ENCODE data around the gene VWA1. TPM values are rescaled to one million over a fixed set of nuclear protein-coding genes. Genes with fewer than 3 reads are reported as not detected.
"Not testable (repeated sequence)": the region's sequence is repeated elsewhere in the genome, so short reads cannot be mapped to it uniquely, and the experiment has no call there.

VWA1 gene
- polyA plus RNA-seq, 1 donor (not counting 4 experiments of a cell fraction or from before 2014, with no cell fraction given) = 6.5 TPM

DNA sequence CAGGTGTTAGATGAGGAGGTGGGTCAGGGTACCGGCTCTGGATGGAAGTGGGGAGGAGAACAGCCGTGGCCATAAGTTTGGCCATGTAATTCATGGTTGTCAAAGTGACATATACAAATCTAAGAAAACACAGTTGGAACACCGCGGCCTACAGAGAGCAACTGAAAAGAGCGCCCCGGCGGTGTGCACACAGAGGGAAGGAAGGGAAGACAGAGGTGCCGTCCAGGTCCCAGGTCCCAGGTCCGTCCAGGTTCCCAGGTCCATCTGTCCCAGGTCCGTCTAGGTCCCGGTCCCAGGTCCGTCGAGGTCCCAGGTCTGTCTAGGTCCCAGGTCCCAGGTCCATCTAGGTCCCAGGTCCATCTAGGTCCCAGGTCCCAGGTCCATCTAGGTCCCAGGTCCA, 23.9 kb upstream of the VWA1 start:
- no peak for DNase-seq (ENCODE audit: low read depth, low spot score)
- dilution Hi-C loops (cut with MboI; ENCODE audit: extremely low pct_ligation_motif_present, low sequenced_read_pairs) = no loop called here
- Histone ChIP-seq H3K9me1 (ENCODE audit: control insufficient read depth, extremely low read depth, insufficient read depth, low read length) (no peaks in the 10 kb centered on the region), H3K4me1 (ENCODE audit: control insufficient read depth, extremely low read depth, insufficient read depth, low read length) (peaks cover 8% of the 10 kb centered on the region), H2AFZ (ENCODE audit: control insufficient read depth, low read length) (no peak overlapping the region), H3K4me3 (ENCODE audit: control insufficient read depth in 2 of 3, extremely low read depth in 1 of 3, insufficient read depth in 2 of 3, low read depth in 1 of 3, low read length in 3 of 3) (no peak overlapping the region), H4K20me1 (ENCODE audit: control insufficient read depth, extremely low read depth, insufficient read depth, low read length) (peaks cover 5% of the 10 kb centered on the region), H3K4me2 (ENCODE audit: control insufficient read depth, extremely low read depth, insufficient read depth, low read depth, low read length) (no peak overlapping the region), H3K9ac (ENCODE audit: control insufficient read depth, extremely low read depth, insufficient read depth, low read length) (no peak overlapping the region), H3K79me2 (ENCODE audit: control insufficient read depth, insufficient read depth, low read length) (peaks cover 30% of the 10 kb centered on the region), H3K9me3 (ENCODE audit: control insufficient read depth, low read depth, low read length) (no peaks in the 10 kb centered on the region), H3K27ac (ENCODE audit: control insufficient read depth, insufficient read depth, low read length) (no peak overlapping the region), H3K27me3 (ENCODE audit: control insufficient read depth, extremely low read depth, insufficient read depth, low read length) (no peaks in the 10 kb centered on the region), H3K36me3 (ENCODE audit: control insufficient read depth in 2 of 2, extremely low read depth in 1 of 2, insufficient read depth in 2 of 2, low read length in 2 of 2) (peaks cover 0 to 3% of the 10 kb centered on the region in 2 experiments)
- FAIRE-seq = no peak
- TF ChIP-seq, protein P1, sequence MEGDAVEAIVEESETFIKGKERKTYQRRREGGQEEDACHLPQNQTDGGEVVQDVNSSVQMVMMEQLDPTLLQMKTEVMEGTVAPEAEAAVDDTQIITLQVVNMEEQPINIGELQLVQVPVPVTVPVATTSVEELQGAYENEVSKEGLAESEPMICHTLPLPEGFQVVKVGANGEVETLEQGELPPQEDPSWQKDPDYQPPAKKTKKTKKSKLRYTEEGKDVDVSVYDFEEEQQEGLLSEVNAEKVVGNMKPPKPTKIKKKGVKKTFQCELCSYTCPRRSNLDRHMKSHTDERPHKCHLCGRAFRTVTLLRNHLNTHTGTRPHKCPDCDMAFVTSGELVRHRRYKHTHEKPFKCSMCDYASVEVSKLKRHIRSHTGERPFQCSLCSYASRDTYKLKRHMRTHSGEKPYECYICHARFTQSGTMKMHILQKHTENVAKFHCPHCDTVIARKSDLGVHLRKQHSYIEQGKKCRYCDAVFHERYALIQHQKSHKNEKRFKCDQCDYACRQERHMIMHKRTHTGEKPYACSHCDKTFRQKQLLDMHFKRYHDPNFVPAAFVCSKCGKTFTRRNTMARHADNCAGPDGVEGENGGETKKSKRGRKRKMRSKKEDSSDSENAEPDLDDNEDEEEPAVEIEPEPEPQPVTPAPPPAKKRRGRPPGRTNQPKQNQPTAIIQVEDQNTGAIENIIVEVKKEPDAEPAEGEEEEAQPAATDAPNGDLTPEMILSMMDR (optimal IDR thresholded peaks at IDR 0.05 in 1 of 3, IDR thresholded peaks at IDR 0.05 in 1 of 3, conservative IDR thresholded peaks at IDR 0.05 in 1 of 3; ENCODE audit: extremely low read depth in 1 of 3, insufficient read depth in 2 of 3, low read length in 3 of 3) = no peak
- TF ChIP-seq EZH2 (IDR thresholded peaks at IDR 0.05; ENCODE audit: low read length) = no peak

DNA sequence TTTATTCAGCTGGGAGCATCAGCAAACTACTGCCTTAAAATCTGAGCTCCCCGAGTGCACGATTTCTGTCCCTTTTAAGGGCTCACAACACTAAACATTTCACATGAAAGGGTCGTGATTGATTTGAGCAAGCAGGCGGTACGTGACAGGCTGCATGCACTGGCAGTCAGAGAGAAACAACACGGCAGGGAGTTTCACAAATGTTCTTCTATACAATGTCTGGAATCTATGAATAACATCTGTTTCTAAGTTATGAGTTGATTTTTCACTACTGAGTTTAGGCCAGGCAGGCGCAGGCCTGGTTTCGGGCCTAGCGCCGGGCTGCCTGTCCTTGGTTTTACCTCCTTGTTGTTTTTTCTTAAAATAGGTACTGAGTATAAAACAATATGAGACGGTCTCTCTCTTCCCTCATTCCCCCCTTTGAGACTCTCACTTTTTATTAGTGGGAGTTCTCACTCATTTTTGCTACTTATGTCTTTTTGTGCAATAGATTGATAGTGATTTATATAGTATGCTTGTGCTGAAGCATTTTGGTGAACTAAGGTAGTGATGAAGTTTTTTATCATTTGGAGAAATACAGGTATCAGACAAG, 23.1 kb upstream of the VWA1 start:
- H3K4me3 ChIP-seq (ENCODE audit: control insufficient read depth in 2 of 3, extremely low read depth in 1 of 3, insufficient read depth in 2 of 3, low read depth in 1 of 3, low read length in 3 of 3); H4K20me1 ChIP-seq (ENCODE audit: control insufficient read depth, extremely low read depth, insufficient read depth, low read length); H3K27me3 ChIP-seq (ENCODE audit: control insufficient read depth, extremely low read depth, insufficient read depth, low read length); H3K9me3 ChIP-seq (ENCODE audit: control insufficient read depth, low read depth, low read length); H2AFZ ChIP-seq (ENCODE audit: control insufficient read depth, low read length); H3K9ac ChIP-seq (ENCODE audit: control insufficient read depth, extremely low read depth, insufficient read depth, low read length); FAIRE-seq; H3K27ac ChIP-seq (ENCODE audit: control insufficient read depth, insufficient read depth, low read length); H3K9me1 ChIP-seq (ENCODE audit: control insufficient read depth, extremely low read depth, insufficient read depth, low read length); DNase-seq (ENCODE audit: low read depth, low spot score); dilution Hi-C loops (cut with MboI; ENCODE audit: extremely low pct_ligation_motif_present, low sequenced_read_pairs); H3K36me3 ChIP-seq (ENCODE audit: control insufficient read depth in 2 of 2, extremely low read depth in 1 of 2, insufficient read depth in 2 of 2, low read length in 2 of 2); H3K4me2 ChIP-seq (ENCODE audit: control insufficient read depth, extremely low read depth, insufficient read depth, low read depth, low read length); H3K4me1 ChIP-seq (ENCODE audit: control insufficient read depth, extremely low read depth, insufficient read depth, low read length): not testable (repeated sequence)
- H3K79me2 ChIP-seq (ENCODE audit: control insufficient read depth, insufficient read depth, low read length) = peaks cover 23% of the 10 kb centered on the region

DNA sequence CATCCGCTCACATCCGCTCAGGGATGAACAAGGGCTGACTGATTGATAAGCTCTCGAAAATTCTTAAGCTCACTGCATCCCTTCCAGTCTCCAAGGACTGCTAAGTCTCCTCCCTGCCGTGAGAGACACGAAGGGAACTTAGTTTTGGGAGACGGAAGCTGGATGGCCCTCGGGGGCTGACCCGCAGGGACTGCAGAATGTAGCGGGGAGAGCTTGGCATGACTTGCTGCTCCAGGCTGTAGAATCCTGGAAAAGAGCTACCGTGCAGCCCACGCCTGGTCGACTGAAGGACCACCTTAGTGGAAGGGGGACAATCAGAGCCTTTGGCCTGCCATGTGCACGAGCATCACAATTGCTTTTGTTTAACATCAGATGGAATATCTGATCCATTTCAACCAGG, 19.7 kb upstream of the VWA1 start:
- H3K4me2 ChIP-seq (ENCODE audit: control insufficient read depth, extremely low read depth, insufficient read depth, low read depth, low read length) = no peak overlapping the region
- no peak for TF ChIP-seq EZH2 (IDR thresholded peaks at IDR 0.05; ENCODE audit: low read length)
- TF ChIP-seq, protein P1 (optimal IDR thresholded peaks at IDR 0.05 in 1 of 3, IDR thresholded peaks at IDR 0.05 in 1 of 3, conservative IDR thresholded peaks at IDR 0.05 in 1 of 3; ENCODE audit: extremely low read depth in 1 of 3, insufficient read depth in 2 of 3, low read length in 3 of 3) = no peak
- dilution Hi-C loops (cut with MboI; ENCODE audit: extremely low pct_ligation_motif_present, low sequenced_read_pairs) = no loop called here
- H3K4me1 ChIP-seq (ENCODE audit: control insufficient read depth, extremely low read depth, insufficient read depth, low read length) = peaks cover 9% of the 10 kb centered on the region
- no peak overlapping the region for H3K27ac ChIP-seq (ENCODE audit: control insufficient read depth, insufficient read depth, low read length)
- no peaks in the 10 kb centered on the region for H3K9me3 ChIP-seq (ENCODE audit: control insufficient read depth, low read depth, low read length)
- H3K9me1 ChIP-seq (ENCODE audit: control insufficient read depth, extremely low read depth, insufficient read depth, low read length) = no peaks in the 10 kb centered on the region
- no peak overlapping the region for H3K4me3 ChIP-seq (ENCODE audit: control insufficient read depth in 2 of 3, extremely low read depth in 1 of 3, insufficient read depth in 2 of 3, low read depth in 1 of 3, low read length in 3 of 3)
- H3K27me3 ChIP-seq (ENCODE audit: control insufficient read depth, extremely low read depth, insufficient read depth, low read length) = no peaks in the 10 kb centered on the region
- no peak for FAIRE-seq
- H3K79me2 ChIP-seq (ENCODE audit: control insufficient read depth, insufficient read depth, low read length) = no peaks in the 10 kb centered on the region
- H4K20me1 ChIP-seq (ENCODE audit: control insufficient read depth, extremely low read depth, insufficient read depth, low read length) = no peaks in the 10 kb centered on the region
- no peak overlapping the region for H2AFZ ChIP-seq (ENCODE audit: control insufficient read depth, low read length)
- no peak overlapping the region for H3K9ac ChIP-seq (ENCODE audit: control insufficient read depth, extremely low read depth, insufficient read depth, low read length)
- H3K36me3 ChIP-seq (ENCODE audit: control insufficient read depth in 2 of 2, extremely low read depth in 1 of 2, insufficient read depth in 2 of 2, low read length in 2 of 2) = no peaks in the 10 kb centered on the region
- no peak for DNase-seq (ENCODE audit: low read depth, low spot score)

DNA sequence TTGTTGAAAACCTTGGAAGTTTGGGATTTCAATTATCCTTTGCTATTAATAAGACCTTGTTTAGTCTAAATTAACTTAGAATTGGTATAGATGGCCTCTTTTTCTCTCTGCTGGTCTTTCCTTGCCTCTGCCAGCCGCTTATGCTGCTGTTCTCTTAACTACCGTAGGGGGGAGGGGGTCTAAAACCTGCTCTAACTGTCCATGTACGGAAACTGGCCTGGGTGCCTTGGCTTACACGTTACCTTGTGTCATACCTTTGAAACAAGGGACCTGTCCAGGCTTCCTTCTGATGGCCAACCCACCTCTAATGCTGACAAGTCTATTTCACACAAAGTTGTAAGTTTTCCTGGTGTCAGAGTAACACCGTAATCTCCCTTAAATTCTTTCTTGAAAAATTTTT, 18.1 kb upstream of the VWA1 start:
- H3K27me3 ChIP-seq (ENCODE audit: control insufficient read depth, extremely low read depth, insufficient read depth, low read length); H4K20me1 ChIP-seq (ENCODE audit: control insufficient read depth, extremely low read depth, insufficient read depth, low read length); H3K4me3 ChIP-seq (ENCODE audit: control insufficient read depth in 2 of 3, extremely low read depth in 1 of 3, insufficient read depth in 2 of 3, low read depth in 1 of 3, low read length in 3 of 3); H3K9ac ChIP-seq (ENCODE audit: control insufficient read depth, extremely low read depth, insufficient read depth, low read length); H3K4me2 ChIP-seq (ENCODE audit: control insufficient read depth, extremely low read depth, insufficient read depth, low read depth, low read length); H3K9me1 ChIP-seq (ENCODE audit: control insufficient read depth, extremely low read depth, insufficient read depth, low read length); DNase-seq (ENCODE audit: low read depth, low spot score); H3K79me2 ChIP-seq (ENCODE audit: control insufficient read depth, insufficient read depth, low read length); dilution Hi-C loops (cut with MboI; ENCODE audit: extremely low pct_ligation_motif_present, low sequenced_read_pairs); H3K27ac ChIP-seq (ENCODE audit: control insufficient read depth, insufficient read depth, low read length); H3K9me3 ChIP-seq (ENCODE audit: control insufficient read depth, low read depth, low read length); FAIRE-seq; H3K36me3 ChIP-seq (ENCODE audit: control insufficient read depth in 2 of 2, extremely low read depth in 1 of 2, insufficient read depth in 2 of 2, low read length in 2 of 2): not testable (repeated sequence)
- Histone ChIP-seq H3K4me1 (ENCODE audit: control insufficient read depth, extremely low read depth, insufficient read depth, low read length) (peaks cover 23% of the 10 kb centered on the region), H2AFZ (ENCODE audit: control insufficient read depth, low read length) (peak overlapping the region; percentile 3)
